Spleen (tissue), 11 donors: ENCODE results near the gene TRPV4. TPM values are rescaled to one million over a fixed set of nuclear protein-coding genes. Genes with fewer than 3 reads are reported as not detected.
"Not testable (repeated sequence)": the region's sequence is repeated elsewhere in the genome, so short reads cannot be mapped to it uniquely, and the experiment has no call there.

Source experiments
- DNase-seq: peaks from one replicate; pipeline ENCODE4 v3.0.0-alpha.2; 2020
- H3K27ac ChIP-seq, 8 donors: fragments of 200-600 bp; sonication (generic) in 7 of 8; 1 replicate in 4 of 8; 2 replicates in 4 of 8; pipeline versions ENCODE4 v1.5.0 to v1.8.0; 2016 to 2021; ENCODE audit warnings: inconsistent platforms in 4 of 8, mild to moderate bottlenecking in 4 of 8, moderate library complexity in 1 of 8
- H3K27me3 ChIP-seq, 7 donors: fragments of 200-600 bp; sonication (generic) in 6 of 7; replicated peaks in 1 of 7; 1 replicate in 4 of 7; 2 replicates in 3 of 7; pipeline versions ENCODE4 v1.5.0 to v1.8.0; 2016 to 2021; ENCODE audit warnings: inconsistent platforms in 3 of 7, mild to moderate bottlenecking in 1 of 7
- H3K36me3 ChIP-seq, 6 donors: fragments of 200-600 bp; sonication (generic) in 5 of 6; 1 replicate in 4 of 6; 2 replicates in 2 of 6; pipeline versions ENCODE4 v1.5.0 to v1.8.0; 2016 to 2021; ENCODE audit warnings: inconsistent platforms in 2 of 6
- H3K4me1 ChIP-seq, 6 donors: fragments of 200-600 bp; sonication (generic) in 5 of 6; 1 replicate in 3 of 6; 2 replicates in 3 of 6; pipeline versions ENCODE4 v1.5.0 to v1.8.0; 2016 to 2021; ENCODE audit warnings: inconsistent platforms in 3 of 6
- H3K4me3 ChIP-seq, 8 donors: fragments of 200-600 bp; sonication (generic) in 7 of 8; 1 replicate in 4 of 8; 2 replicates in 4 of 8; pipeline versions ENCODE4 v1.5.0 to v1.8.0; 2016 to 2021; ENCODE audit warnings: inconsistent platforms in 4 of 8, mild to moderate bottlenecking in 4 of 8, moderate library complexity in 2 of 8
- H3K9me3 ChIP-seq, 8 donors: fragments of 200-600 bp; sonication (generic) in 7 of 8; 1 replicate in 4 of 8; 2 replicates in 4 of 8; pipeline versions ENCODE4 v1.5.0 to v1.8.0; 2016 to 2021; ENCODE audit warnings: inconsistent platforms in 4 of 8
- POLR2A ChIP-seq, 3 donors: fragments of 450-650 bp; IDR thresholded peaks; one replicate each; pipeline ENCODE4 v1.5.1; 2017; ENCODE audit warnings: antibody characterized with exemption in 3 of 3, mild to moderate bottlenecking in 1 of 3
- POLR2AphosphoS5 ChIP-seq, 3 donors: sonication (generic); formaldehyde crosslinking; IDR thresholded peaks; one replicate each; pipeline ENCODE4 v1.5.1; 2017; ENCODE audit warnings: antibody characterized with exemption in 3 of 3
- WGBS, 5 donors: extraction: QIAGEN DNeasy Blood & Tissue Kit in 3 of 5; methylation state at CpG; one replicate each; pipeline versions ENCODE4 v1.1.5 to v1.1.7; 2013 to 2018; 5-methylcytosine and 5-hydroxymethylcytosine counted together
- intact Hi-C: fragments of 100-400 bp; cut with DNase I; formaldehyde crosslinking; loops from one replicate; pipeline ENCODE4 v1.15.0; 2023; ENCODE audit warnings: low total_unique reads
- polyA plus RNA-seq, 3 donors: library from polyadenylated mRNA; stranded (reverse); fragments of 200-250 nt; gene quantifications; one replicate each; pipeline ENCODE4 v1.2.1, GENCODE V29; 2013
- total RNA-seq, 7 donors: library from RNA; depleted of rRNA in 3 of 7; stranded (reverse); fragments of >200 nt in 3 of 7; fragmentation: NEBNext Ultra II Directional in 4 of 7; extraction: Animal tissue kit (Norgen Biotek cat#: 25700) in 4 of 7; gene quantifications; one replicate each; pipeline versions ENCODE4 v1.1.0 to v1.2.1, GENCODE V29; 2016 to 2021
- TF ChIP-seq, protein P1 (sequence below), 11 experiments: fragments of 200-600 bp in 7 of 11; fragments of 450-650 bp in 4 of 11; sonication (generic) in 4 of 11; IDR thresholded peaks in 8 of 11; conservative IDR thresholded peaks in 3 of 11; 1 replicate in 7 of 11; 2 replicates in 4 of 11; pipeline versions ENCODE4 v1.4.0 to v1.8.0; 2016 to 2021; ENCODE audit warnings: antibody characterized with exemption in 11 of 11, inconsistent platforms in 4 of 11, mild to moderate bottlenecking in 1 of 11
- donor health status: healthy with polysubstance abuse.
- donor health status: DM: no; HTN: no; CAD: no; lungs with moderate emphysema.
- donor health status: DM: no; HTN: no; CAD: no.
- donor health status: Bipolar disorder and iron deficiency.
- donor health status: healthy.
- donor health status: DM: no; HTN: no; CAD: no.
- donor health status: DM: yes; HTN: yes; CAD: no.

The TRPV4 gene
- total and polyA plus RNA-seq, 10 donors, result 0.49 to 8.0 (median 4.4) TPM

DNA sequence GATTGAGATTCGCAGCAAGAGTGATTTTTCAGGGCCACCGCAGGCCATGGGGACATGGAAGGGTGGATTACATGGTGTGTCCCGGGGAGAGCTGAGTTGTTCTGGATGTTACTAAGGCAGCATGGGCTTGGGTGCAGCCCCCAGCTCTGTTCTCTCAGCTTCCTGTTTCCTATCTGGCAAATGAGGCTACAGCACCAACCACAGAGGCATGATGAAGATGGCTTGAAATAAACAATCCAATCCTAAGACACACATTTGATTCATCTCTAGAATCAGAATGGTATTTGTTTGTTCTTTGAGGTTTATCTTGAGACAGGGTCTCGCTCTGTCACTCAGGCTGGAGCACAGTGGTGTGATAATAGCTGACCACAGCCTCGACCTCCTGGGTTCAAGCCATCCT is 25.6 kb upstream of the TRPV4 start:
- H3K9me3 ChIP-seq, result no peaks in the 10 kb centered on the region
- peaks cover 0 to 22% (median 3%) of the 10 kb centered on the region in 6 donors for H3K4me1 ChIP-seq
- H3K27me3 ChIP-seq, result no peaks in the 10 kb centered on the region
- TF ChIP-seq POLR2AphosphoS5 (IDR thresholded peaks at IDR 0.05), result no peak
- no peak for TF ChIP-seq POLR2A (IDR thresholded peaks at IDR 0.05)
- TF ChIP-seq, protein P1, sequence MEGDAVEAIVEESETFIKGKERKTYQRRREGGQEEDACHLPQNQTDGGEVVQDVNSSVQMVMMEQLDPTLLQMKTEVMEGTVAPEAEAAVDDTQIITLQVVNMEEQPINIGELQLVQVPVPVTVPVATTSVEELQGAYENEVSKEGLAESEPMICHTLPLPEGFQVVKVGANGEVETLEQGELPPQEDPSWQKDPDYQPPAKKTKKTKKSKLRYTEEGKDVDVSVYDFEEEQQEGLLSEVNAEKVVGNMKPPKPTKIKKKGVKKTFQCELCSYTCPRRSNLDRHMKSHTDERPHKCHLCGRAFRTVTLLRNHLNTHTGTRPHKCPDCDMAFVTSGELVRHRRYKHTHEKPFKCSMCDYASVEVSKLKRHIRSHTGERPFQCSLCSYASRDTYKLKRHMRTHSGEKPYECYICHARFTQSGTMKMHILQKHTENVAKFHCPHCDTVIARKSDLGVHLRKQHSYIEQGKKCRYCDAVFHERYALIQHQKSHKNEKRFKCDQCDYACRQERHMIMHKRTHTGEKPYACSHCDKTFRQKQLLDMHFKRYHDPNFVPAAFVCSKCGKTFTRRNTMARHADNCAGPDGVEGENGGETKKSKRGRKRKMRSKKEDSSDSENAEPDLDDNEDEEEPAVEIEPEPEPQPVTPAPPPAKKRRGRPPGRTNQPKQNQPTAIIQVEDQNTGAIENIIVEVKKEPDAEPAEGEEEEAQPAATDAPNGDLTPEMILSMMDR (IDR thresholded peaks at IDR 0.05 in 8 of 11, conservative IDR thresholded peaks at IDR 0.05 in 3 of 11), result no peak
- H3K36me3 ChIP-seq, result peaks cover 0 to 78% (median 53%) of the 10 kb centered on the region in 6 donors
- 85 to 87% (median 86%) methylated on average over 5 of the region's 5 CpGs for WGBS, 5 donors
- no peak overlapping the region for H3K4me3 ChIP-seq
- H3K27ac ChIP-seq, result peak overlapping the region in 1 of 8 donors; percentile 6
- DNase-seq, result no peak
- intact Hi-C loops, result no loop called here

DNA sequence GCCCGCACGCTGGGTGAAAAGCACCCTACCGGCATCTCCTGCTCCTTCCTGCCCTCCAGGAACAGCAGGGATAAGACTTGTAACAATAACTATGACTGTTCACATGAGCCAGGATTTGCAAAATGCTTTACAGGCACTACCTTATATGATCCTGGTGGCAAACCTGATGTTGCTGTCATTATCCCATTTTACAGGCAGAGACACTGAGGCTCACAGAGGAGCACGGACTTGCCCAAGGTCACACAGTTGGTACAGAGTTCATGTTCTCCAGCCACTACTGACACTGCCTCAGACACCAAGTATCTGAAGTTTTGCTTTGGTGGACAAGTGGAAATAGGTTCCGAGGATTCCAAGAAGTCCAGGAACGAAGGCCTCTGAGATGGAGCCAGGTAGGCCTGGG is 24.5 kb upstream of the TRPV4 start:
- Histone ChIP-seq H3K36me3 (peaks cover 0 to 83% (median 54%) of the 10 kb centered on the region in 6 donors), H3K27ac (no peak overlapping the region), H3K9me3 (no peaks in the 10 kb centered on the region), H3K27me3 (no peaks in the 10 kb centered on the region), H3K4me3 (no peak overlapping the region), H3K4me1 (peaks cover 0 to 20% (median 0%) of the 10 kb centered on the region in 6 donors)
- no peak for DNase-seq
- WGBS, 5 donors, result 95 to 100% (median 96%) methylated on average over 6 of the region's 6 CpGs
- intact Hi-C loops, result no loop called here
- TF ChIP-seq, protein P1 (IDR thresholded peaks at IDR 0.05 in 8 of 11, conservative IDR thresholded peaks at IDR 0.05 in 3 of 11), result no peak
- no peak for TF ChIP-seq POLR2AphosphoS5 (IDR thresholded peaks at IDR 0.05)
- TF ChIP-seq POLR2A (IDR thresholded peaks at IDR 0.05), result no peak

DNA sequence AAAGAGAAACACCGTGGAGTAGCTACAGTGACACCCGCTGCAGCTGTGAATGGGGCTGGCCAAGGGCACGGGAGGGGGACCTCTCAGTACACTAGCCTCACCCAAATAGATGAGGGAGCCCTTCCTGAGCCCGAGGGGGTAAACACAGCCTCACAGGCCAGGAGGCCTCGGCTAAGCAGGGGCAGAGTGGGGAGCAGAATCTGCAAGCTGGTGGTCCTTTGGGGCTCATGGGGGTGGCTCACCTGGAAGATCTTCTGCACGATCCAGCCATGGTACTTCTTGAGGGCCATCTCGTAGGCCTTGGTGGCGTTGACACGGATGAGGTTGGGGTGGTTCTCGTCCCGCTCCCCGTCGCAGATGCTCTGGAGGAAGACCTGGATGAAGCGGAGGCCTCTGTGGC is 22.2 kb upstream of the TRPV4 start:
- Histone ChIP-seq H3K36me3 (peaks cover 0 to 86% (median 56%) of the 10 kb centered on the region in 6 donors), H3K4me3 (no peak overlapping the region)
- 92 to 99% (median 94%) methylated on average over 14 of the region's 14 CpGs for WGBS, 5 donors

DNA sequence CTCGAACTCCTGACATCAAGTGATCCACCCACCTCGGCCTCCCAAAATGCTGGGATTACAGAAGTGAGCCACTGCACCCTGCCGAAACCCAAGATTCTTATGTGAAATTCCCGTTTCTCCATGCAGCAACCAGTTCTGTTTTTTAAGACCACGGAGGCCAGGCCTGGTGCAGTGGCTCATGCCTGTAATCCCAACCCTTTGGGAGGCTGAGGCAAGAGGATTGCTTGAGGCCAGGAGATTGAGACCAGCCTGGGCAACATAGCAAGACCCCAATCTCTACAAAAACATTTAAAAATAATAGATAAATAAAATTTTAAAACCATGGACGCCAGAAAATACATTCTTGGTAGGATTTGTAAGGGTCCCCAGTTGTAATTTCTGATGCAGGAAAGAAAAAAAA is 17.3 kb upstream of the TRPV4 start:
- peaks cover under 1 to 43% (median 10%) of the 10 kb centered on the region in 6 donors for H3K4me1 ChIP-seq
- not testable (repeated sequence) for H3K9me3 ChIP-seq, H3K4me3 ChIP-seq, H3K27ac ChIP-seq, H3K27me3 ChIP-seq, DNase-seq
- intact Hi-C loops, result loop anchor here (5.0 kb wide), 1 partner anchor 77 kb away; no protein-coding TSS in a partner anchor
- 77 to 91% (median 83%) methylated on average over 6 of the region's 6 CpGs for WGBS, 5 donors
- peaks cover 0 to 47% (median 30%) of the 10 kb centered on the region in 6 donors for H3K36me3 ChIP-seq

More for the DNA sequence above, 22.2 kb upstream of the TRPV4 start:
- Histone ChIP-seq H3K4me1 (peaks cover 0 to 11% (median 0%) of the 10 kb centered on the region in 6 donors), H3K27me3 (no peaks in the 10 kb centered on the region), H3K27ac (no peak overlapping the region), H3K9me3 (no peaks in the 10 kb centered on the region)
- no peak for DNase-seq
- TF ChIP-seq, protein P1 (IDR thresholded peaks at IDR 0.05 in 8 of 11, conservative IDR thresholded peaks at IDR 0.05 in 3 of 11), result no peak
- no peak for TF ChIP-seq POLR2AphosphoS5 (IDR thresholded peaks at IDR 0.05)
- no peak for TF ChIP-seq POLR2A (IDR thresholded peaks at IDR 0.05)
- intact Hi-C loops, result no loop called here
